ENCODE data around the gene OVCH1.
"Not testable (repeated sequence)": the region's sequence is repeated elsewhere in the genome, so short reads cannot be mapped to it uniquely, and the experiment has no call there.

The OVCH1 gene

DNA sequence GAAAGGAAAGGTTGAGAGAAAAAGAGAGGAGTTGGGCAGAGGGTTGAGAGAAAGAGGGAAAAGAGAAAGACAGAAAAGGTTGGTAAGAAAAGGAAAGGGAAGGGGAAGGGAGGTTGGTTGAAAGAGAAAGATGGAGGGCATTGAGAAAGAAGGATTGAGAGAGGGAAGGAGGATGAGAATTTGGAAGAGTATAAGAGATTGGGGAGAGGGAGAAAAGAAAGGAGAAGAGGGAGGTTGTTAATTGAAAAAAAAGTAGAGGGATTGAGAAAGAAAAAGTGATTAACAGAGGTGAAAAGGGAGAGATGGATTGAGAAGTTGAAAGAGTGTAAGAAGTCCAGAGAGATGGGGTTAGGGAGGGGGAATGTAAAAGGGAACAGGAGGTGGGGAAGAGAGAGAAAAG, 95.0 kb downstream of the OVCH1 start:
- ATAC-seq = no peak

DNA sequence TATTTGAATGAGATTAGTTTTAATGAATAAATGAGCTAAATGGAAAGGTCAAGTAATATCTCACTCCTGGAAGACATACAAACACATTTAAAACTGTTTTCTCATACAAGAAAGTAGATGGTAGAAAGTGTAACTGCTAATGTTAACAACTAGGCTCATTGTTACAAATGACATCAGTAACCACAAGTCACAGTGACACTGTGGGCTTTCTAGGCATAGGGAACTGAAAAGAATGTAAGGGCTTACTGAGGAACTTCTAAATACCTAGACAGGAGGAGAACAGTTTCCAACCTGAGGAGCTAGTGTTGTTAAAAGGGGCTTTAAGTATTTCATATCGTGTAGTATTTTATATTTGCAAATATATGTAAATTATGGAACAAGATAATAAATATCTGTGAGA, 99.0 kb downstream of the OVCH1 start:
- no peak for ATAC-seq

DNA sequence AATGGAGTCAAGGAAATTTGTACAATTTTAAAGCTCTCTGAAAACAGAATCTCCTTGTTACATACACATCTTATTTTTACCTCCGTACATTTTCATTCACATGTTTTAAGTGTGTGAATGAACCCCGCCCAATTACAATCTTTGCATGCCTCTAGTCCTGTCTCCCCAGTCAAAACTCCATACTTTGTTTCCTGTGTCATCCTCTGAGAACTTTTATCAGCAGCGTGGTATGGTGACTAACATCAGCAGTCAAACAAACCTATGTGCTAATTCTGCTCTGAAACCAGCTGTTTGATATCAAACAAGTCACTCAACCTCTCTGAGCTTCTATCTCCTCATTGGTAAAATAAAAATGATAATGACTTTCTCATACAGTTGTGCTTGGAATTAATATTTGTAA, 100.7 kb downstream of the OVCH1 start:
- no peak for ATAC-seq

DNA sequence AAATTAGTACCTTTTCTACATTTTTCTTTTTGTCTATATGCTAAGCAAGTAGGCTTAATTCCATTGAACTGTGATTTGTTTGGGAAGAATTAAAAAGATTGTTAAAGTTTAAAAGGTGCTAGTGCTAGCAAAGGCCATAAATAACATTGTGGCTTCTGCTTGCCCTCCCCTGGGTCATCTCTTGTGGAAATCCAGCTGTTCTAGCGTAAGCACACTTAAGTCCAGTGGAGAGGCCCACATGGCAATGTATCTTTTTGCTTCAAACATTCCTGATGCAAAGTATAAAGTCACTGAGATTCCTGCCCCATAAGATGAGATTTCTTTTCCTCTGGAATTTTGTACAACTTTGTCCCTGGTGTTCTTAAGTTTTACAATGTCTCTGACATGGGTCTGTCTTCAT, 102.1 kb downstream of the OVCH1 start:
- ATAC-seq = no peak

DNA sequence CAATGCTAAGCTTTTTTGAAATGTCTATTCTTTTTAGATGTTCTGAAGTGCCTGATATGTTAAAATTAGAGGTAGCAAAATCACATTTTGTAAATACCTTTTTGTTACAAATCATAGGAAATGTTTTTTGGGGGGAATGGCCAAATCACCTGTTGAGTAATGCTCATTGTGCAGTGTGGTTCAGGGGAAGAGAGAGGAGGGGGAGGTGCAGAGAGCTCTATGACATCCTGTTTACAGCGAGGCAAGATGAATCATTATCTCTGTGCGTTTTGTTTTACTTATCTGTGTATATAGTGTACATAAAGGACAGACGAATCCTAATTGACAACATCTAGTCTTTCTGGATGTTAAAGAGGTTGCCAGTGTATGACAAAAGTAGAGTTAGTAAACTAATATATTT, 107.1 kb downstream of the OVCH1 start:
- peak; percentile 93 to 94 for ATAC-seq

DNA sequence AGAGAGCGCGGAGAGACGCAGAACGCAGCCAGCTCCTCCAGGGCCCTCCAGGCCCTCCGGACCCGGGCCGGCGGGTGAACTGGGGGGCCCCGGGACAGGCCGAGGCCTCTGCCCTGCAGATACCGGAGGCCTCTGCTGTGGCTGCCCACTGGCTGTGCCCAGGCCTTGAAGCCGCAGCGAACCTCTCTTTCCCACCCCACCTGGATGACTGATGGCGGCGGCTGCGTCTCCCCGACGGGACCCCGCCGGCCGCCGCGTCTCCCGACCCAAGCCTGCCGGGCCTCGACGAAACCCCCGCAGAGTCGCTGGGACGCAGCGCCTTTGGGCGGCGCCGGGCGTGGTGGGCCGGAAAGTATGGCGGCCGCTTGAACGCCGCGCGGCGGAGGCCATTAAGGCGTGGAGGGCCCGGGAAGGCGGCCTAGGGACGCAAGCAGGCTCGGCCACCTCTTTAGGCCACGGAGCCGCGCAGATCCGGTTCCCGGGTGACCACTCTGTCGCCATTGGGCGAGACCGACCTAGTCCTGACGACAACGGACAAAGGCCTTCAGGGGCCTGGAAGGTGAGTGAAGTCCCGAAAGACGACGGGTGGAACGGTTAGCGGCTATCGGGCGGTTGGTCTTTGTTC, 108.1 kb downstream of the OVCH1 start:
- no peak for ATAC-seq

DNA sequence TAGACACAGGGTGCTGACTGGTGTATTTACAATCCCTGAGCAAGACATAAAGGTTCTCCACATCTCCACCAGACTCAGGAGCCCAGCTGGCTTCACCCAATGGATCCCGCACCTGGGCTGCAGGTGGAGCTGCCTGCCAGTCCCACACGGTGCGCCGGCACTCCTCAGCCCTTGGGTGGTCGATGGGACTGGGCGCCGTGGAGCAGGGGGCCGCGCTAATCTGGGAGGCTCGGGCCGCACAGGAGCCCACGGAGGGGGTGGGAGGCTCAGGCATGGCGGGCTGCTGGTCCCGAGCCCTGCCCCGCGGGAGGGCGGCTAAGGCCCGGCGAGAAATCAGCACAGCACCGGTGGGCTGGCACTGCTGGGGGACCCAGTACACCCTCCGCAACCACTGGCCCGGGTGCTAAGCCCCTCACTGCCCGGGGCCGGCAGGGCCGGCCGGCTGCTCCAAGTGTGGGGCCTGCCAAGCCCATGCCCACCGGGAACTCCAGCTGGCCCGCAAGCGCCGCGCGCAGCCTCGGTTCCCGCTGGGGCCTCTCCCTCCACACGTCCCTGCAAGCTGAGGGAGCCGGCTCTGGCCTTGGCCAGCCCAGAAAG, 111.3 kb downstream of the OVCH1 start:
- ATAC-seq = not testable (repeated sequence)

DNA sequence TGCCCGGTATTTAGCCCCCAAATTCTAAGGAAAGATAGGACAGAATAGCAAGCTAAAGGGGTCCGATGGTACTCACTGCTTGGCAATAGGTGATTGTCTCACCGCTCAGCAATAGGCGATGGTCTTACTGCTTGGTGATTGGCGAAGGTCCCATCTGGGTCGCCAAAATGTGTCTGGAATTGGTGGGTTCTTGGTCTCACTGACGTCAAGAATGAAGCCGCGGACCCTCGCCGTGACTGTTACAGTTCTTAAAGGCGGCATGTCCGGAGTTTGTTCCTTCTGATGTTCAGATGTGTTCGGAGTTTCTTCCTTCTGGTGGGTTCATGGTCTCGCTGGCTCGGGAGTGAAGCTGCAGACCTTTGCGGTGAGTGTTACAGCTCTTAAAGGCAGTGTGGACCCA, 112.3 kb downstream of the OVCH1 start:
- ATAC-seq = not testable (repeated sequence)

DNA sequence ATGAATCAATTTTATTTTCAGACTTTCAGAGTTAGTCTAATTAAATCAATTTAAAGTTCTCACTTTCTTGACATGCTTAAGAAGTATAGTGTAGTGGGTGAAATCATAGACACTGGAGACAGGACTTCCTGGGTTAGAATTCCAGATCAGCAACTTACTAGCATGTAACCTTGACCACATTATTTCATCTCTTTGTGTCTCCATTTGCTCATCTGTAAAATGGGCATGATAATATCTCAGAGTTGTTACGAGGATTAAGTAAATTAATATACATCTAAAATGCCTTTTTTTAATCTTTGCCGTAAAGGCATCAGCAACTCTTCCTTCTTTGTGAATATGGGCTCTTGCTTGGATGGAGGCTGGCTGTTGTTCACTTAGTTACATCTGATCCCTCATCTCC, 115.2 kb downstream of the OVCH1 start:
- ATAC-seq = no peak

DNA sequence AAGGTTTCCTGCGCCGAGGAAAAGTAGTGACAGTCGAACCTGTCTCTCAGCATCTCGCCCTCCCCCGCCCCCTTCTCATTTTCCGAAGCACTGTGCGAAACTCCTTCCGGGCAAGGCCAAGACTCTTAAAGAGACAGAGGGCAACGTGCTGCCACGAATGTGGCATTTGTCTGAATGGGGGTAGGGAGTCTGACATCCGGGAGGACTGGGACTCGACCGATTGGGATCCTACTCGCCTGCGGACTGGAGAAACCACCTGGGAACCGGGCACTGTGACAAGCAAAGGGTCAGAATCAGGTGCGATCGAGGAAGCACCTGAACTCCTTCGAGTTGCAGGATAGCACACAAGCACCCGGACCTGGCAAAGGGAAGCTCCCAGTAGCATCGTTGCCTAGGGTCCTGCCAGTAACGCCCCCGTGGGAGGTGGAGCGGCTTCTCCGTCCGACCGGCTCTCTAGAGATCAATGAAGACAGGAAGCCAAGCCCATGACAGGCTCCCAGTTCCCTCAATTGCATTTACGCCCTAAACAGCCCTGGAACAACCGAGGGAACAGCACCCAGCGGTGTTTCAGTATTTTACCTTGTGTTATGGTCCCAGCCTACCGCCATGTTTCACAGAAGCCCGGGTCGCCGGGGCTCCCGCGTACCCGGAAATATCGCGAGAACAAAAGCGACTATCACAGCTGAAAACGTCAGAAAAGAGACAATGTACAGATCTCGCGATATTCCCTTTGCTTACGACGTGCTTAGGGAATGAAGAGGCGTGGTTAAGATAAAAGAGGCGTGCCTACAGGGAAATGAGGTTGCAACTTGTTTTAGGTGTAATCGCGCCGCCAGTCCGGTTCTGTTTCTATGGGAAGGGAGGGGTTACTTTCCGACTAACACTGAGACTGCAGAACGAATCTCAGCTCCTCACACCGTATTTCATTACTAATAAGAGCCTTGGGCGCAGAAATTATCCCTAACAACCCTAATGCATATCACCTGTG, 116.7 kb downstream of the OVCH1 start, which contains the start of gene ERGIC2:
ERGIC2 (minus strand) TSS at position 637 of the 988 bp plus-strand sequence. CDS start 9,539 bp downstream, outside the sequence.
- peak; percentile 90 to 92 for ATAC-seq
